H9 (cell line): Measurements from ENCODE around the gene RGS8. TPM values are rescaled to one million over a fixed set of nuclear protein-coding genes. Genes with fewer than 3 reads are reported as not detected.

Source experiments
- DNase-seq: peaks from one replicate; pipeline ENCODE4 v3.0.0-alpha.2; 2017
- H2AFZ ChIP-seq: one replicate; pipeline ENCODE4 v1.6.1; 2013; ENCODE audit warnings: mild to moderate bottlenecking, low read length, control low read depth, moderate library complexity
- H2AK5ac ChIP-seq: 2 replicates; pipeline ENCODE4 v1.6.1; 2013; ENCODE audit warnings: low read length, control low read depth, mixed read lengths; ENCODE audit not compliant: insufficient read length
- H2BK120ac ChIP-seq: one replicate; pipeline ENCODE4 v1.6.1; 2013; ENCODE audit warnings: low read depth, mild to moderate bottlenecking, low read length, control low read depth, inconsistent platforms; ENCODE audit not compliant: poor library complexity, severe bottlenecking
- H2BK12ac ChIP-seq: 2 replicates; pipeline ENCODE4 v1.6.1; 2013; ENCODE audit warnings: low read length, control low read depth, mixed read lengths, low read depth; ENCODE audit not compliant: insufficient read length
- H2BK15ac ChIP-seq: 2 replicates; pipeline ENCODE4 v1.6.1; 2013; ENCODE audit warnings: low read depth, low read length, control low read depth
- H2BK20ac ChIP-seq: one replicate; pipeline ENCODE4 v1.6.1; 2013; ENCODE audit warnings: low read depth, mild to moderate bottlenecking, low read length, control low read depth, inconsistent platforms; ENCODE audit not compliant: poor library complexity, severe bottlenecking
- H2BK5ac ChIP-seq: 2 replicates; pipeline ENCODE4 v1.6.1; 2013; ENCODE audit warnings: low read length, control low read depth, mixed read lengths; ENCODE audit not compliant: insufficient read length
- H3K14ac ChIP-seq: 2 replicates; pipeline ENCODE4 v1.6.1; 2013; ENCODE audit warnings: low read length, control low read depth; ENCODE audit not compliant: insufficient read depth
- H3K18ac ChIP-seq: 2 replicates; pipeline ENCODE4 v1.6.1; 2013; ENCODE audit warnings: low read depth, mild to moderate bottlenecking, mixed read lengths, low read length, control low read depth; ENCODE audit not compliant: insufficient read length
- H3K23ac ChIP-seq: 2 replicates; pipeline ENCODE4 v1.6.1; 2013; ENCODE audit warnings: low read length, control low read depth, mixed read lengths, low read depth; ENCODE audit not compliant: insufficient read length
- H3K23me2 ChIP-seq: 2 replicates; pipeline ENCODE4 v1.6.1; 2013; ENCODE audit warnings: low read depth, mild to moderate bottlenecking, mixed read lengths, low read length, control low read depth; ENCODE audit not compliant: insufficient read length, poor library complexity, severe bottlenecking
- H3K27ac ChIP-seq: 2 replicates; pipeline ENCODE4 v1.5.1; 2013; ENCODE audit warnings: low read length, control low read depth, mixed read lengths, low read depth; ENCODE audit not compliant: insufficient read length
- H3K27me3 ChIP-seq: 2 replicates; pipeline ENCODE4 v1.6.1; 2013; ENCODE audit warnings: low read length, control low read depth, inconsistent platforms; ENCODE audit not compliant: insufficient read depth
- H3K4ac ChIP-seq: 2 replicates; pipeline ENCODE4 v1.6.1; 2013; ENCODE audit warnings: low read depth, mild to moderate bottlenecking, control low read depth, inconsistent platforms, low read length, moderate library complexity
- H3K4me1 ChIP-seq: 2 replicates; pipeline ENCODE4 v1.6.1; 2013; ENCODE audit warnings: low read length, control low read depth, inconsistent platforms; ENCODE audit not compliant: insufficient read depth
- H3K4me2 ChIP-seq: 2 replicates; pipeline ENCODE4 v1.6.1; 2013; ENCODE audit warnings: low read length, control low read depth, mixed read lengths; ENCODE audit not compliant: insufficient read length, insufficient read depth
- H3K56ac ChIP-seq: 2 replicates; pipeline ENCODE4 v1.6.1; 2013; ENCODE audit warnings: low read depth, mild to moderate bottlenecking, mixed read lengths, low read length, control low read depth; ENCODE audit not compliant: insufficient read length
- H3K79me1 ChIP-seq: 2 replicates; pipeline ENCODE4 v1.6.1; 2013; ENCODE audit warnings: low read depth, mild to moderate bottlenecking, moderate library complexity, low read length, control low read depth, inconsistent platforms; ENCODE audit not compliant: insufficient read depth, poor library complexity, severe bottlenecking
- H3K79me2 ChIP-seq: 2 replicates; pipeline ENCODE4 v1.6.1; 2013; ENCODE audit warnings: low read length, control low read depth, inconsistent platforms; ENCODE audit not compliant: insufficient read depth
- H3K9ac ChIP-seq: 2 replicates; pipeline ENCODE4 v1.6.1; 2013; ENCODE audit warnings: low read length, control low read depth, mixed read lengths; ENCODE audit not compliant: insufficient read length; ENCODE audit errors: extremely low read depth
- H3K9me3 ChIP-seq: one replicate; pipeline ENCODE4 v1.6.1; 2013; ENCODE audit warnings: low read depth, low read length, inconsistent platforms; ENCODE audit not compliant: control insufficient read depth
- H3T11ph ChIP-seq: one replicate; pipeline ENCODE4 v1.6.1; 2013; ENCODE audit warnings: mild to moderate bottlenecking, low read length, control low read depth, inconsistent platforms
- H4K20me1 ChIP-seq: one replicate; pipeline ENCODE4 v1.6.1; 2013; ENCODE audit not compliant: control insufficient read depth, insufficient read length, insufficient read depth
- H4K5ac ChIP-seq: 2 replicates; pipeline ENCODE4 v1.6.1; 2013; ENCODE audit warnings: low read depth, mild to moderate bottlenecking, mixed read lengths, low read length, control low read depth; ENCODE audit not compliant: insufficient read length
- H4K8ac ChIP-seq: replicated peaks from 2 replicates; pipeline ENCODE4 v1.6.1; 2013; ENCODE audit warnings: low read length, control low read depth, mixed read lengths, low read depth; ENCODE audit not compliant: insufficient read length
- H4K91ac ChIP-seq: 2 replicates; pipeline ENCODE4 v1.6.1; 2013; ENCODE audit warnings: low read depth, mild to moderate bottlenecking, moderate library complexity, mixed read lengths, low read length, control low read depth; ENCODE audit not compliant: insufficient read length
- H3K27ac Mint-ChIP-seq, 3 experiments: 2 replicates in 2 of 3; 3 replicates in 1 of 3; pipeline ENCODE4 v1.8.0; 2020 to 2021; ENCODE audit warnings: mixed read lengths in 3 of 3, mild to moderate bottlenecking in 1 of 3, moderate library complexity in 1 of 3
- H3K27me3 Mint-ChIP-seq: 2 replicates; pipeline ENCODE4 v1.8.0; 2021; ENCODE audit warnings: low read depth, mild to moderate bottlenecking, moderate library complexity, mixed read lengths
- H3K36me3 Mint-ChIP-seq, 3 experiments: 2 replicates in 2 of 3; 3 replicates in 1 of 3; pipeline ENCODE4 v1.8.0; 2020 to 2021; ENCODE audit warnings: low read depth in 3 of 3, mixed read lengths in 3 of 3; ENCODE audit not compliant: insufficient read depth in 1 of 3
- H3K4me1 Mint-ChIP-seq, 2 experiments: 2 replicates each; pipeline ENCODE4 v1.8.0; 2020; ENCODE audit warnings: mixed read lengths in 2 of 2
- H3K4me3 Mint-ChIP-seq, 2 experiments: 2 replicates in 1 of 2; 3 replicates in 1 of 2; pipeline ENCODE4 v1.8.0; 2020 to 2021; ENCODE audit warnings: mild to moderate bottlenecking in 2 of 2, mixed read lengths in 2 of 2, moderate library complexity in 1 of 2
- H3K9me3 Mint-ChIP-seq, 2 experiments: 2 replicates in 1 of 2; 3 replicates in 1 of 2; pipeline ENCODE4 v1.8.0; 2020; ENCODE audit warnings: mild to moderate bottlenecking in 2 of 2, mixed read lengths in 2 of 2, moderate library complexity in 1 of 2
- WGBS: extraction: QIAGEN DNeasy Blood & Tissue Kit; methylation state at CpG from one replicate; pipeline ENCODE4 v1.1.7; 2013; ENCODE audit warnings: missing lambda C conversion rate, low lambda C conversion rate, mixed read lengths; ENCODE audit not compliant: insufficient read length; ENCODE audit errors: extremely low coverage; 5-methylcytosine and 5-hydroxymethylcytosine counted together
- total RNA-seq: library from RNA; stranded (reverse); gene quantifications from 2 replicates; pipeline ENCODE4 v1.2.1, GENCODE V29; 2021
- TF ChIP-seq, protein P1 (sequence below): fragments of 200-600 bp; sonication (generic); conservative IDR thresholded peaks from 3 replicates; pipeline ENCODE4 v1.8.0; 2021; ENCODE audit warnings: antibody characterized with exemption, mild to moderate bottlenecking

RGS8 gene
- total RNA-seq, 1 experiment from 2014 or later: not detected

DNA sequence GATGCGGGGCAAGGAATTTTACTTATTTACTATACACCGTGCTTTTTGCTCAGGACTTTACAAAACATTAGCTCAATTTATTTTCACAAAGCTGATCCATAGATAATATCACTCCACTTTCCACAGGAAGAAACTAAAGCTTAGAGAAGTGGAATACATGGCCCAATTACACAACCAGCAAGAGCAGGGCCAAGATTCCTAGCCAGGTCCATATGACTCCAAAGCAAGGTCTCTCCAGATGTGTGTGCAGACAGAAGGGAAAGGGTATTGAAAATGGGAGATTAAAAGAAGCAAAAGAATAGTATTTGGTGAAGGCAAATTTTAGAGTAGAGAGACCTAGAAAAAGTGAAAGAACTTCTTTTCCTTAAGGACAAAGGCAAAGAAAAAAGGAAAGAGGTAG lies 30.4 kb downstream of the RGS8 start:
- Histone ChIP-seq H4K5ac (no peak overlapping the region), H3K18ac (no peak overlapping the region), H2BK5ac (no peak overlapping the region), H3K23me2 (no peaks in the 10 kb centered on the region), H2AK5ac (no peak overlapping the region), H3T11ph (no peak overlapping the region), H3K79me2 (no peaks in the 10 kb centered on the region), H4K91ac (no peak overlapping the region), H3K4me1 (no peaks in the 10 kb centered on the region; the same call in 1 of the 2 replicates), H3K27me3 (no peaks in the 10 kb centered on the region), H3K9me3 (no peaks in the 10 kb centered on the region), H2BK15ac (no peak overlapping the region), H3K4me2 (no peak overlapping the region), H3K14ac (no peak overlapping the region), H3K9ac (no peak overlapping the region), H3K4ac (no peak overlapping the region), H3K27ac (no peak overlapping the region), H4K8ac (no peak overlapping the region), H3K56ac (no peak overlapping the region), H3K79me1 (no peaks in the 10 kb centered on the region), H2BK120ac (no peak overlapping the region), H4K20me1 (no peaks in the 10 kb centered on the region), H2BK12ac (no peak overlapping the region), H2BK20ac (no peak overlapping the region), H2AFZ (no peak overlapping the region), H3K23ac (no peak overlapping the region)
- TF ChIP-seq, protein P1, sequence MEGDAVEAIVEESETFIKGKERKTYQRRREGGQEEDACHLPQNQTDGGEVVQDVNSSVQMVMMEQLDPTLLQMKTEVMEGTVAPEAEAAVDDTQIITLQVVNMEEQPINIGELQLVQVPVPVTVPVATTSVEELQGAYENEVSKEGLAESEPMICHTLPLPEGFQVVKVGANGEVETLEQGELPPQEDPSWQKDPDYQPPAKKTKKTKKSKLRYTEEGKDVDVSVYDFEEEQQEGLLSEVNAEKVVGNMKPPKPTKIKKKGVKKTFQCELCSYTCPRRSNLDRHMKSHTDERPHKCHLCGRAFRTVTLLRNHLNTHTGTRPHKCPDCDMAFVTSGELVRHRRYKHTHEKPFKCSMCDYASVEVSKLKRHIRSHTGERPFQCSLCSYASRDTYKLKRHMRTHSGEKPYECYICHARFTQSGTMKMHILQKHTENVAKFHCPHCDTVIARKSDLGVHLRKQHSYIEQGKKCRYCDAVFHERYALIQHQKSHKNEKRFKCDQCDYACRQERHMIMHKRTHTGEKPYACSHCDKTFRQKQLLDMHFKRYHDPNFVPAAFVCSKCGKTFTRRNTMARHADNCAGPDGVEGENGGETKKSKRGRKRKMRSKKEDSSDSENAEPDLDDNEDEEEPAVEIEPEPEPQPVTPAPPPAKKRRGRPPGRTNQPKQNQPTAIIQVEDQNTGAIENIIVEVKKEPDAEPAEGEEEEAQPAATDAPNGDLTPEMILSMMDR: no peak
- DNase-seq: no peak
- Mint-ChIP-seq H3K9me3 (0 out of 5 replicates have a peak, but pooled peaks cover 0 to 2% of the 10 kb centered on the region in 2 experiments), H3K27ac (no peak overlapping the region), H3K27me3 (no peaks in the 10 kb centered on the region; the same call in 1 of the 2 replicates), H3K4me3 (no peak overlapping the region), H3K36me3 (no peaks in the 10 kb centered on the region), H3K4me1 (peaks cover 9 to 20% of the 10 kb centered on the region in 2 experiments)
- WGBS: no CpG with 5 or more reads among the region's 2 CpGs
